CD14-positive monocyte (primary cell): ENCODE data around the gene CLCNKA. TPM values are rescaled to one million over a fixed set of nuclear protein-coding genes. Genes with fewer than 3 reads are reported as not detected.
"Not testable (repeated sequence)": the region's sequence is repeated elsewhere in the genome, so short reads cannot be mapped to it uniquely, and the experiment has no call there.

Experiments
- DNase-seq, 3 donors: peaks; one replicate each; pipeline ENCODE4 v3.0.0-alpha.2; 2011 to 2022
- H2AFZ ChIP-seq: 2 replicates; pipeline ENCODE4 v1.6.0; 2012; ENCODE audit warnings: mild to moderate bottlenecking, low read depth, low read length, inconsistent platforms; ENCODE audit not compliant: insufficient read depth, poor library complexity, severe bottlenecking
- H3K27ac ChIP-seq, 2 donors: 1 replicate in 1 of 2; 2 replicates in 1 of 2; pipeline ENCODE4 v1.5.1; 2012 to 2013; ENCODE audit warnings: low read length in 2 of 2, control low read depth in 1 of 2, inconsistent platforms in 1 of 2, low read depth in 1 of 2, mild to moderate bottlenecking in 1 of 2
- H3K27me3 ChIP-seq, 2 donors: one replicate each; pipeline versions ENCODE4 v1.6.0 to v1.6.1; 2011 to 2013; ENCODE audit warnings: low read length in 2 of 2; ENCODE audit not compliant: control insufficient read depth in 2 of 2, insufficient read depth in 2 of 2
- H3K36me3 ChIP-seq, 2 donors: replicated peaks in 1 of 2; 1 replicate in 1 of 2; 2 replicates in 1 of 2; pipeline versions ENCODE4 v1.5.1 to v1.6.1; 2012 to 2013; ENCODE audit warnings: low read length in 2 of 2, control low read depth in 1 of 2, inconsistent platforms in 1 of 2, mild to moderate bottlenecking in 1 of 2; ENCODE audit not compliant: insufficient read depth in 2 of 2, control insufficient read depth in 1 of 2
- H3K4me1 ChIP-seq, 2 donors: 1 replicate in 1 of 2; 2 replicates in 1 of 2; pipeline versions ENCODE4 v1.5.1 to v1.6.1; 2012 to 2013; ENCODE audit warnings: low read length in 2 of 2, control low read depth in 1 of 2, inconsistent platforms in 1 of 2, mild to moderate bottlenecking in 1 of 2, moderate library complexity in 1 of 2; ENCODE audit not compliant: insufficient read depth in 2 of 2, control insufficient read depth in 1 of 2
- H3K4me2 ChIP-seq: replicated peaks from 2 replicates; pipeline ENCODE3; 2012; ENCODE audit warnings: low read length, moderate library complexity, mild to moderate bottlenecking; ENCODE audit not compliant: poor library complexity, severe bottlenecking; ENCODE audit errors: extremely low read depth
- H3K4me3 ChIP-seq, 3 experiments: fragments of 200-600 bp in 1 of 3; sonication (generic) in 1 of 3; replicated peaks in 1 of 3; 1 replicate in 2 of 3; 2 replicates in 1 of 3; pipeline ENCODE4 v1.5.1; 2011 to 2013; ENCODE audit warnings: low read length in 3 of 3, mild to moderate bottlenecking in 3 of 3, control low read depth in 2 of 3, low read depth in 2 of 3, inconsistent platforms in 1 of 3, moderate library complexity in 1 of 3
- H3K79me2 ChIP-seq: 2 replicates; pipeline ENCODE4 v1.6.0; 2012; ENCODE audit warnings: mild to moderate bottlenecking, control low read depth, inconsistent platforms, low read length, moderate library complexity; ENCODE audit not compliant: insufficient read depth
- H3K9ac ChIP-seq: 2 replicates; pipeline ENCODE4 v1.6.0; 2017; ENCODE audit warnings: low read length, mild to moderate bottlenecking; ENCODE audit not compliant: insufficient read depth, poor library complexity, severe bottlenecking
- H3K9me3 ChIP-seq, 2 donors: replicated peaks in 1 of 2; 1 replicate in 1 of 2; 2 replicates in 1 of 2; pipeline versions ENCODE4 v1.5.1 to v1.6.1; 2012 to 2013; ENCODE audit warnings: low read length in 2 of 2, control low read depth in 1 of 2; ENCODE audit not compliant: control insufficient read depth in 1 of 2, insufficient read depth in 1 of 2
- H4K20me1 ChIP-seq: 2 replicates; pipeline ENCODE4 v1.6.0; 2012; ENCODE audit warnings: mild to moderate bottlenecking, low read length, control low read depth, moderate library complexity; ENCODE audit not compliant: insufficient read depth
- H3K27ac Mint-ChIP-seq, 7 donors: one replicate each; pipeline ENCODE4 v1.8.0; 2020; ENCODE audit warnings: mild to moderate bottlenecking in 7 of 7, mixed read lengths in 7 of 7, moderate library complexity in 6 of 7, inconsistent platforms in 2 of 7
- H3K27me3 Mint-ChIP-seq, 3 donors: one replicate each; pipeline ENCODE4 v1.8.0; 2021 to 2022; ENCODE audit warnings: low read depth in 3 of 3, mild to moderate bottlenecking in 3 of 3, mixed read lengths in 3 of 3, moderate library complexity in 3 of 3, inconsistent platforms in 1 of 3
- H3K36me3 Mint-ChIP-seq, 2 donors: one replicate each; pipeline ENCODE4 v1.8.0; 2020; ENCODE audit warnings: mixed read lengths in 2 of 2, inconsistent platforms in 1 of 2, mild to moderate bottlenecking in 1 of 2
- H3K4me1 Mint-ChIP-seq: one replicate; pipeline ENCODE4 v1.8.0; 2020; ENCODE audit warnings: mild to moderate bottlenecking, mixed read lengths
- H3K4me3 Mint-ChIP-seq, 2 donors: one replicate each; pipeline ENCODE4 v1.8.0; 2020; ENCODE audit warnings: mild to moderate bottlenecking in 2 of 2, mixed read lengths in 2 of 2, moderate library complexity in 1 of 2
- H3K9me3 Mint-ChIP-seq, 7 donors: one replicate each; pipeline ENCODE4 v1.8.0; 2020 to 2022; ENCODE audit warnings: mixed read lengths in 7 of 7, mild to moderate bottlenecking in 6 of 7, moderate library complexity in 6 of 7, inconsistent platforms in 2 of 7
- WGBS: methylation state at CpG from one replicate; pipeline ENCODE4 v1.1.5; 2013; ENCODE audit warnings: missing lambda C conversion rate; ENCODE audit not compliant: insufficient coverage; 5-methylcytosine and 5-hydroxymethylcytosine counted together
- intact Hi-C, 2 donors: fragments of 100-400 bp; cut with micrococcal nuclease; formaldehyde crosslinking; loops; one replicate each; pipeline versions ENCODE4 v1.15.0 to v1.15.1; 2023
- polyA plus RNA-seq, 3 donors: library from polyadenylated mRNA; depleted of rRNA in 1 of 3; unstranded in 2 of 3; stranded (reverse) in 1 of 3; fragments of 300-500 nt in 2 of 3; fragments of >200 nt in 1 of 3; fragmentation: Illumina TruSeq in 2 of 3; gene quantifications; 1 replicate in 2 of 3; 2 replicates in 1 of 3; pipeline ENCODE4 v1.2.3, GENCODE V29; 2012 to 2021
- TF ChIP-seq, protein P1 (sequence below): fragments of 200-600 bp; IDR thresholded peaks from one replicate; pipeline ENCODE4 v1.8.0; 2022; ENCODE audit warnings: antibody characterized with exemption, mild to moderate bottlenecking

The CLCNKA gene
- polyA plus RNA-seq, 3 donors, result 0.07 TPM; not detected in 2

GRCh38 chr1:16022393-16022792, 557 bp downstream of the CLCNKA start:
- H3K9ac ChIP-seq, result no peak overlapping the region
- H3K27me3 ChIP-seq, result peaks cover 0 to 5% of the 10 kb centered on the region in 2 donors
- H3K27me3 Mint-ChIP-seq, result peaks cover 8 to 32% (median 21%) of the 10 kb centered on the region in 3 donors
- no peaks in the 10 kb centered on the region for H3K9me3 Mint-ChIP-seq
- H3K36me3 Mint-ChIP-seq, result no peaks in the 10 kb centered on the region
- peaks cover 0 to 13% of the 10 kb centered on the region in 2 donors for H3K4me1 ChIP-seq
- H3K79me2 ChIP-seq, result no peaks in the 10 kb centered on the region
- no peaks in the 10 kb centered on the region for H3K9me3 ChIP-seq
- no peak overlapping the region for H2AFZ ChIP-seq
- 83% methylated on average over 2 of the region's 11 CpGs for WGBS
- H3K4me1 Mint-ChIP-seq, result peaks cover 6% of the 10 kb centered on the region
- H3K4me2 ChIP-seq, result no peak overlapping the region
- no peak overlapping the region for H3K27ac ChIP-seq
- no peaks in the 10 kb centered on the region for H3K36me3 ChIP-seq
- no peak for DNase-seq
- TF ChIP-seq, protein P1, sequence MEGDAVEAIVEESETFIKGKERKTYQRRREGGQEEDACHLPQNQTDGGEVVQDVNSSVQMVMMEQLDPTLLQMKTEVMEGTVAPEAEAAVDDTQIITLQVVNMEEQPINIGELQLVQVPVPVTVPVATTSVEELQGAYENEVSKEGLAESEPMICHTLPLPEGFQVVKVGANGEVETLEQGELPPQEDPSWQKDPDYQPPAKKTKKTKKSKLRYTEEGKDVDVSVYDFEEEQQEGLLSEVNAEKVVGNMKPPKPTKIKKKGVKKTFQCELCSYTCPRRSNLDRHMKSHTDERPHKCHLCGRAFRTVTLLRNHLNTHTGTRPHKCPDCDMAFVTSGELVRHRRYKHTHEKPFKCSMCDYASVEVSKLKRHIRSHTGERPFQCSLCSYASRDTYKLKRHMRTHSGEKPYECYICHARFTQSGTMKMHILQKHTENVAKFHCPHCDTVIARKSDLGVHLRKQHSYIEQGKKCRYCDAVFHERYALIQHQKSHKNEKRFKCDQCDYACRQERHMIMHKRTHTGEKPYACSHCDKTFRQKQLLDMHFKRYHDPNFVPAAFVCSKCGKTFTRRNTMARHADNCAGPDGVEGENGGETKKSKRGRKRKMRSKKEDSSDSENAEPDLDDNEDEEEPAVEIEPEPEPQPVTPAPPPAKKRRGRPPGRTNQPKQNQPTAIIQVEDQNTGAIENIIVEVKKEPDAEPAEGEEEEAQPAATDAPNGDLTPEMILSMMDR, result no peak
- peak overlapping the region in 1 of 2 donors; percentile 33 for H3K4me3 Mint-ChIP-seq
- H3K4me3 ChIP-seq, result no peak overlapping the region
- peak overlapping the region in 1 of 7 donors; percentile 62 for H3K27ac Mint-ChIP-seq
- intact Hi-C loops, result no loop called here
- no peaks in the 10 kb centered on the region for H4K20me1 ChIP-seq

DNA sequence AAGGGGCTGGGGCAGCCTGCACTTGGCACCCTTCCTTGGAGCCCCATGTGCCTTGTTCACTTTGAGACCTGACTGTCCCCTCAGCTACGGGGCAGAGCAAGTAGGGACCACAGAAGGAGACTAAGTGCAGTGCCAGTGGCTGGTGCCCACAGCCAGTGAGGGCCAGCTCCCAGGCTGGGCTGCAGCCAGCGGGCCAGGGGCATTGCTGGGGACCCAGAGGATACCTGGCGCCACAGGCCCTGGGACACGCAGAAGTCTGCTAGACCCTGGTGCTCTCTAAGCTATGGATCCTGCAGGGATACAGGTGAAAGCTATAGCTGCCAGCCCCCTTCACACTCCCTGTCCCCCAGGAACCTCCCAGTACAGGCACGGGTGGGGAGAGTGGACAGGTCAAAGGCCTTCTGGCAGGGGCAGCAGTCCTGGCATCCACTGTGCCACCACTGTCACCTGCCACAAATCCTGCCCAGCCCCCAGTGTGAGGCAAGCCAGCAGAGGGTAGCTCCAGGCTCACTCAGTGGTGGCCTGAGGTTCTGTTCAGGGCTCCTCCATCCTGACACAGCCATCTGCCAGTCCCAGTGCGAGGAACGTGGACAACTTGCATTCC, 1.3 kb downstream of the CLCNKA start:
- H3K4me3 Mint-ChIP-seq, result no peak overlapping the region
- Histone ChIP-seq H3K27ac (no peak overlapping the region), H3K79me2 (no peaks in the 10 kb centered on the region), H3K9me3 (no peaks in the 10 kb centered on the region), H3K4me1 (peaks cover 0 to 7% of the 10 kb centered on the region in 2 donors), H3K36me3 (no peaks in the 10 kb centered on the region), H3K9ac (no peak overlapping the region), H2AFZ (no peak overlapping the region), H3K27me3 (peaks cover 0 to 9% of the 10 kb centered on the region in 2 donors), H3K4me3 (no peak overlapping the region), H4K20me1 (no peaks in the 10 kb centered on the region), H3K4me2 (no peak overlapping the region)
- intact Hi-C loops, result no loop called here
- DNase-seq, result no peak
- H3K27me3 Mint-ChIP-seq, result peaks cover 6 to 40% (median 19%) of the 10 kb centered on the region in 3 donors
- H3K4me1 Mint-ChIP-seq, result peaks cover 2% of the 10 kb centered on the region
- H3K27ac Mint-ChIP-seq, result no peak overlapping the region
- 82% methylated on average over 7 of the region's 7 CpGs for WGBS
- no peaks in the 10 kb centered on the region for H3K9me3 Mint-ChIP-seq
- no peaks in the 10 kb centered on the region for H3K36me3 Mint-ChIP-seq
- TF ChIP-seq, protein P1, result no peak

GRCh38 chr1:16026302-16026701, 4.5 kb downstream of the CLCNKA start:
- H4K20me1 ChIP-seq, H3K27ac Mint-ChIP-seq, H3K36me3 Mint-ChIP-seq, H2AFZ ChIP-seq, H3K4me2 ChIP-seq, H3K4me3 Mint-ChIP-seq, H3K4me1 Mint-ChIP-seq, H3K9me3 ChIP-seq, H3K27ac ChIP-seq, H3K4me3 ChIP-seq, H3K4me1 ChIP-seq, H3K9ac ChIP-seq, H3K36me3 ChIP-seq, DNase-seq, intact Hi-C loops, H3K9me3 Mint-ChIP-seq, H3K79me2 ChIP-seq: not testable (repeated sequence)
- peaks cover 11 to 41% (median 12%) of the 10 kb centered on the region in 3 donors for H3K27me3 Mint-ChIP-seq
- WGBS, result 33% methylated on average over 2 of the region's 10 CpGs
- H3K27me3 ChIP-seq, result peaks cover 0 to 11% of the 10 kb centered on the region in 2 donors
